ENCODE data around the gene CHD9.

CHD9 gene

DNA sequence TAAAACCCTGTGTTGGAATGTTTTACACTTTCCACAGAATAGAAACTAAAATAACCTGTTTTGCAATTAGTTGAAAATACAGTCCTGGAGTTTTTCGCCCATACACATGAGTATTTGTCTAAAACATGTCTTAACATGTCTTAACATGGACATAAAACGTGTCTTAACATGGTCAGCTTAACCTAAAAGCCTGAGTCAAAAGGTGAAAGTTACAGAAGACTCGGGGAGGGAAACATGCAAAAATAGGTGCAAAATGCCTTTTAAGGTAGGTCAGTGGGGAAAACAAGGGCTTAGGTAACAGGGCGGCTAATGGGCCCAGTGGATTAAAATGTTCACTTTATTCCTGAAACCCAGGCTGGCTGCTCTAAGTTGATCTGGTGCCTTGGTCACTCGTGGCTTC is 323.3 kb downstream of the CHD9 start:
- H3K27ac ChIP-seq: no peak overlapping the region
- no peak overlapping the region for H3K9ac ChIP-seq
- no peaks in the 10 kb centered on the region for H3K27me3 ChIP-seq
- TF ChIP-seq Cebpa-rat (IDR thresholded peaks at IDR 0.05): no peak
- H3K36me3 ChIP-seq: no peaks in the 10 kb centered on the region
- H3K4me3 ChIP-seq: no peak overlapping the region
- peaks cover 7 to 15% (median 10%) of the 10 kb centered on the region in 11 experiments; a peak in 20 of 22 replicates for H3K9me3 ChIP-seq (replicated peaks in 1 of 11)
- H4K20me1 ChIP-seq: no peaks in the 10 kb centered on the region
- H3K4me2 ChIP-seq: no peak overlapping the region
- no peaks in the 10 kb centered on the region for H3K4me1 ChIP-seq
